IPS DF 6.9 (cell line): ENCODE results near the gene OR56A4.
"Not testable (repeated sequence)": the region's sequence is repeated elsewhere in the genome, so short reads cannot be mapped to it uniquely, and the experiment has no call there.

Source experiments
- DNase-seq: peaks from one replicate; pipeline ENCODE4 v3.0.0-alpha.2; 2013; ENCODE audit warnings: low read depth, low spot score
- H3K27ac ChIP-seq: one replicate; pipeline ENCODE4 v1.5.1; 2013; ENCODE audit warnings: low read length, control low read depth
- H3K27me3 ChIP-seq: 2 replicates; pipeline ENCODE4 v1.6.1; 2013; ENCODE audit warnings: mild to moderate bottlenecking, low read length; ENCODE audit not compliant: control insufficient read depth, insufficient read depth
- H3K36me3 ChIP-seq: 2 replicates; pipeline ENCODE4 v1.6.1; 2013; ENCODE audit warnings: low read length; ENCODE audit not compliant: control insufficient read depth, insufficient read depth
- H3K4me1 ChIP-seq: 2 replicates; pipeline ENCODE4 v1.6.1; 2013; ENCODE audit warnings: low read length; ENCODE audit not compliant: control insufficient read depth, insufficient read depth
- H3K4me3 ChIP-seq: 2 replicates; pipeline ENCODE4 v1.5.1; 2013; ENCODE audit warnings: mild to moderate bottlenecking, low read length
- H3K9me3 ChIP-seq: 2 replicates; pipeline ENCODE4 v1.6.1; 2013; ENCODE audit warnings: low read length, inconsistent platforms; ENCODE audit not compliant: control insufficient read depth, insufficient read depth
- WGBS: extraction: QIAGEN DNeasy Blood & Tissue Kit; methylation state at CpG from one replicate; pipeline ENCODE4 v1.1.7; 2013; ENCODE audit warnings: mixed read lengths, missing lambda C conversion rate; ENCODE audit not compliant: insufficient read length, insufficient coverage; 5-methylcytosine and 5-hydroxymethylcytosine counted together

Gene OR56A4

DNA sequence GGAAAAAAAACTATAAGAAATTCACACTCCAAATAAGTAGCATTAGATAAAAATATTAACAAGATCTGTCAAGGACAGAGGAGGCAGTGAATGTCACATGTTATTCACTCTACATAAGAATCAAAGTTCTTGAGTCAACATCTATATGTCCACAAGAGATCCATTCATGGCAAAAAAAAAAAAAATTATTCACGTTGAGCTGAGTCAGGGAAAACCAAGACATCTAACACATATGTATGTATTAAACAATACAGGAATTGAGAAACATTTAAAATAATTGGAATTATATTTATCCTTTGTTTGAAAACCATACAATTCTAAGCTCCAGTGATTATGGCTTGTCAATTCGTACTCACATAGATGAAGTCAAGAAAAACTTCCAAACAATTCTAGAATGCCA, 39.8 kb downstream of the OR56A4 start:
- no CpG with 5 or more reads among the region's 2 CpGs for WGBS
- Histone ChIP-seq H3K36me3 (no peaks in the 10 kb centered on the region), H3K4me1 (no peaks in the 10 kb centered on the region), H3K4me3 (no peak overlapping the region), H3K27me3 (no peaks in the 10 kb centered on the region), H3K27ac (no peak overlapping the region), H3K9me3 (no peaks in the 10 kb centered on the region; the same call in 1 of the 2 replicates)
- DNase-seq = no peak

DNA sequence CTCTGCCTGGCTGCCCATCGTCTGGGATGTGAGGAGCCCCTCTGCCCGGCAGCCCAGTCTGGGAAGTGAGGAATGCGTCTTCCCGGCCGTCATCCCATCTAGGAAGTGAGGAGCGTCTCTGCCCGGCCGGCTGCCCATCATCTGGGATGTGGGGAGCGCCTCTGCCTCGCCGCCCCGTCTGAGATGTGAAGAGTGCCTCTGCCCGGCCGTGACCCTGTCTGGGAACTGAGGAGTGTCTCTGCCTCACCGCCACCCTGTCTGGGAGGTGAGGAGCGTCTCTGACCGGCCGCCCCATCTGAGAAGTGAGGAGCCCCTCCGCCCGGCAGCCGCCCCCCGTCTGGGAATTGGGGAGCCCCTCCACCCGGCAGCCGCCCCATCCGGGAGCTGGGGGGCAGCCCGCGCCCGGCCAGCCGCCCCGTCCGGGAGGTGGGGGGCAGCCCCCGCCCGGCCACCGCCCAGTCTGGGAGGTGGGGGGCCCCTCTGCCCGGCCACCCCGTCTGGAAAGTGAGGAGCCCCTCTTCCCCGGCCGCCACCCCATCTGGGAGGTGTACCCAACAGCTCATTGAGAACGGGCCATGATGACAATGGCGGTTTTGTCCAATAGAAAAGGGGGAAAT, 45.9 kb downstream of the OR56A4 start:
- not testable (repeated sequence) for H3K4me1 ChIP-seq, H3K36me3 ChIP-seq, H3K27ac ChIP-seq, H3K4me3 ChIP-seq, H3K27me3 ChIP-seq, DNase-seq, H3K9me3 ChIP-seq
- no CpG with 5 or more reads among the region's 40 CpGs for WGBS

DNA sequence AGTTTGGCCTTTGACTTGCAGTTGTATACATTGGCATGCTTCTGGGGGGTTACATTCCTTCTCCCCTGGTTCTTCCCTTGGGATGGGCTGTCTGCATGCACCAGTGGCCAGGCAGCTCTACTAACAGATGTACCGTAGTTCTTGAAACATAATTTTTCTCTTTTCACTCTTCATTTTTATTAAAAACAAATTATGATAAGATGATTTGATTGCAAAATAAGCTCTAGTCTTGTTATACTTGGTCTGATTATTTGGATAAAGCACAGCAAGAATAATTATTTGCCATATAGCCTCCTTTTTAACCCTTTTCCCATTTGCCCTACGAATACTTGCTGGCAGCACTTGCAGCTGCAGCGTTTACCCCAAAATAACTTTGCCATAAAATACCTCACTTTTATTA, 51.2 kb downstream of the OR56A4 start:
- Histone ChIP-seq H3K27me3 (no peaks in the 10 kb centered on the region), H3K4me3 (no peak overlapping the region), H3K27ac (no peak overlapping the region), H3K36me3 (no peaks in the 10 kb centered on the region), H3K4me1 (no peaks in the 10 kb centered on the region), H3K9me3 (no peaks in the 10 kb centered on the region)
- DNase-seq = no peak
- WGBS = no CpG with 5 or more reads among the region's 3 CpGs
